ENCODE measurements around the gene CIPC. TPM values are rescaled to one million over a fixed set of nuclear protein-coding genes. Genes with fewer than 3 reads are reported as not detected.

The CIPC gene
- total RNA-seq, 1 experiment from 2014 or later, result 7.8 TPM

GRCh38 chr14:77097006-77097699 lies 905 bp upstream of the CIPC start:
- in situ Hi-C loops (cut with HindIII; ENCODE audit: low pct_unique_long_range_greater_than_20kb, low sequenced_read_pairs), result no loop called here
- DNase-seq (ENCODE audit: low read depth), result no peak

GRCh38 chr14:77098529-77099353 lies 683 bp downstream of the CIPC start:
- in situ Hi-C loops (cut with HindIII; ENCODE audit: low pct_unique_long_range_greater_than_20kb, low sequenced_read_pairs), result no loop called here
- no peak for DNase-seq (ENCODE audit: low read depth)

GRCh38 chr14:77099425-77100167 lies 1.5 kb downstream of the CIPC start:
- DNase-seq (ENCODE audit: low read depth), result no peak
- in situ Hi-C loops (cut with HindIII; ENCODE audit: low pct_unique_long_range_greater_than_20kb, low sequenced_read_pairs), result no loop called here

GRCh38 chr14:77100961-77101360 lies 2.9 kb downstream of the CIPC start:
- no peak for DNase-seq (ENCODE audit: low read depth)
- in situ Hi-C loops (cut with HindIII; ENCODE audit: low pct_unique_long_range_greater_than_20kb, low sequenced_read_pairs), result no loop called here

- in situ Hi-C loops (cut with HindIII; ENCODE audit: low pct_unique_long_range_greater_than_20kb, low sequenced_read_pairs), result no loop called here
- no peak for DNase-seq (ENCODE audit: low read depth)
Observed at GRCh38 chr14:77102154-77102553, 4.1 kb downstream of the CIPC start.

GRCh38 chr14:77103475-77103874 lies 5.4 kb downstream of the CIPC start:
- in situ Hi-C loops (cut with HindIII; ENCODE audit: low pct_unique_long_range_greater_than_20kb, low sequenced_read_pairs), result no loop called here

GRCh38 chr14:77103951-77104350 lies 5.9 kb downstream of the CIPC start:
- DNase-seq (ENCODE audit: low read depth), result no peak
- in situ Hi-C loops (cut with HindIII; ENCODE audit: low pct_unique_long_range_greater_than_20kb, low sequenced_read_pairs), result no loop called here

More at GRCh38 chr14:77103475-77103874, 5.4 kb downstream of the CIPC start:
- no peak for DNase-seq (ENCODE audit: low read depth)

- in situ Hi-C loops (cut with HindIII; ENCODE audit: low pct_unique_long_range_greater_than_20kb, low sequenced_read_pairs), result no loop called here
- no peak for DNase-seq (ENCODE audit: low read depth)
Observed at GRCh38 chr14:77104393-77104792, 6.3 kb downstream of the CIPC start.

- in situ Hi-C loops (cut with HindIII; ENCODE audit: low pct_unique_long_range_greater_than_20kb, low sequenced_read_pairs), result no loop called here
- DNase-seq (ENCODE audit: low read depth), result no peak
Observed at GRCh38 chr14:77105145-77105939, 7.3 kb downstream of the CIPC start.

GRCh38 chr14:77106666-77107065 lies 8.6 kb downstream of the CIPC start:
- DNase-seq (ENCODE audit: low read depth), result no peak
- in situ Hi-C loops (cut with HindIII; ENCODE audit: low pct_unique_long_range_greater_than_20kb, low sequenced_read_pairs), result no loop called here

GRCh38 chr14:77107228-77107627 lies 9.2 kb downstream of the CIPC start:
- in situ Hi-C loops (cut with HindIII; ENCODE audit: low pct_unique_long_range_greater_than_20kb, low sequenced_read_pairs), result no loop called here
- DNase-seq (ENCODE audit: low read depth), result no peak

GRCh38 chr14:77108753-77109152 lies 10.7 kb downstream of the CIPC start:
- in situ Hi-C loops (cut with HindIII; ENCODE audit: low pct_unique_long_range_greater_than_20kb, low sequenced_read_pairs), result no loop called here
- DNase-seq (ENCODE audit: low read depth), result no peak

- DNase-seq (ENCODE audit: low read depth), result no peak
- in situ Hi-C loops (cut with HindIII; ENCODE audit: low pct_unique_long_range_greater_than_20kb, low sequenced_read_pairs), result no loop called here
Observed at GRCh38 chr14:77109656-77110055, 11.6 kb downstream of the CIPC start.

GRCh38 chr14:77110286-77110685 lies 12.2 kb downstream of the CIPC start:
- DNase-seq (ENCODE audit: low read depth), result no peak
- in situ Hi-C loops (cut with HindIII; ENCODE audit: low pct_unique_long_range_greater_than_20kb, low sequenced_read_pairs), result no loop called here

GRCh38 chr14:77111021-77111420 lies 13.0 kb downstream of the CIPC start:
- in situ Hi-C loops (cut with HindIII; ENCODE audit: low pct_unique_long_range_greater_than_20kb, low sequenced_read_pairs), result no loop called here

GRCh38 chr14:77113644-77114043 lies 15.6 kb downstream of the CIPC start:
- in situ Hi-C loops (cut with HindIII; ENCODE audit: low pct_unique_long_range_greater_than_20kb, low sequenced_read_pairs), result no loop called here
- DNase-seq (ENCODE audit: low read depth), result no peak

More at GRCh38 chr14:77111021-77111420, 13.0 kb downstream of the CIPC start:
- DNase-seq (ENCODE audit: low read depth), result no peak

- no peak for DNase-seq (ENCODE audit: low read depth)
- in situ Hi-C loops (cut with HindIII; ENCODE audit: low pct_unique_long_range_greater_than_20kb, low sequenced_read_pairs), result no loop called here
Observed at GRCh38 chr14:77114609-77115008, 16.6 kb downstream of the CIPC start.

GRCh38 chr14:77116172-77116817 lies 18.2 kb downstream of the CIPC start:
- in situ Hi-C loops (cut with HindIII; ENCODE audit: low pct_unique_long_range_greater_than_20kb, low sequenced_read_pairs), result no loop called here
- no peak for DNase-seq (ENCODE audit: low read depth)
